ENCODE data around the gene VCL.
"Not testable (repeated sequence)": the region's sequence is repeated elsewhere in the genome, so short reads cannot be mapped to it uniquely, and the experiment has no call there.

Gene VCL

DNA sequence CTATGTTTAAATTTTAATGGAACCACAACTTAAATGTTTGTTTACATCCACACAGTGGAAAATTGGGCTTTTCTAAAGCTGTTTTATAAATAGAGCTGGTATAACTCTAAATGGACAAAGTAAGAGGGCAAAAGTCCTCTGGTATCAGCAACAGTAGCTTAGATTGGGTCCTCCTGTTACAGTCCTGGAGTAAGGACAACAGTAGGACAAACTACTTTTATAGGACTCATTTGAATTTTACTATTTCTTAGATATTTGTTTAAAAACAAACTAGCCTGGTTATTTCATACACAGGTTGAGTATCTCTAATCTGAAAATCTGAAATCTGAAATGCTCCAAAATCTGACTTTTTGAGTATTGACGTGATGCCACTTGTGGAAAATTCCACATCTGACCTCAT, 8.4 kb downstream of the VCL start:
- DNase-seq (ENCODE audit: low read depth in 2 of 2): no peak

DNA sequence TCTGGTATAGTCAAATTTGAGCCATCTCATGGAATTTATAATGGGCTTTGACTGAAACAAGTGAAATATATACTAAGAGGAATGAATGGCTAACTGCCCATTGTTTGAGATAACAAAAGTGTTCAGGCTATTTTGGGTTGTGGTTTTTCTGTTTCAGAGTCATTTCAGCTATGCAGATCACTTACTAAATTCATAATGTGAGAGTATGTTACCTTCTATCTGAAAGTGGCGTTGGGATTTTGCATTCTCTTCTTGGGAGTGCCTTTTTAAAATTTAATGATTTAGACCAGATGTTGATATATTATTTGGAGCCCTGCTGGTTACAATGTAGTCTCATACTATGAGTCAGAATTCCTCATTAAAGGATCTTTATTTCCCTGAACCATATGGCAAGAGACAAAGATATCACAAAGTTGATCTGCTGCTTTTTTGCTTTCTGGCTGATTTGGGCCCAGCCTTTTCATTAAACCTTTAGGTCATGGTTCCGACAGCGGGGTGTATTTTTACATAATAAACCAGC, 10.4 kb downstream of the VCL start:
- DNase-seq (ENCODE audit: low read depth in 2 of 2): no peak

DNA sequence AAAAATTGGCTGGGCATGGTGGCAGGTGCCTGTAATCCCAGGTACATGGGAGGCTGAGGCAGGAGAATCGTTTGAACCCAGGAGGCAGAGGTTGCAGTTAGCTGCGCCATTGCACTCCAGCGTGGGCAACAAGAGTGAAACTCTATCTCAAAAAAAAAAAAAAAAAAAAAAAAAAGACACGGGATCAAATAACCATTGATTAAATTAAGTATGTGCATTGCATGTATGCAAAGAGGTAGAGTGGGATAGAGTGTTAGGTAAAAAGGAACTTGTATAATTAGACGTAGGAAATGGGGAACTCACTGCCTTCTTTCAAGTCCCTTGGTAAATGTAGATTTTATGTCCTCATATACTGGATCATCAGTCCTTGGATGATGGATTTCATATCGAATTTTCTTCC, 13.1 kb downstream of the VCL start:
- no peak for DNase-seq (ENCODE audit: low read depth in 2 of 2)

DNA sequence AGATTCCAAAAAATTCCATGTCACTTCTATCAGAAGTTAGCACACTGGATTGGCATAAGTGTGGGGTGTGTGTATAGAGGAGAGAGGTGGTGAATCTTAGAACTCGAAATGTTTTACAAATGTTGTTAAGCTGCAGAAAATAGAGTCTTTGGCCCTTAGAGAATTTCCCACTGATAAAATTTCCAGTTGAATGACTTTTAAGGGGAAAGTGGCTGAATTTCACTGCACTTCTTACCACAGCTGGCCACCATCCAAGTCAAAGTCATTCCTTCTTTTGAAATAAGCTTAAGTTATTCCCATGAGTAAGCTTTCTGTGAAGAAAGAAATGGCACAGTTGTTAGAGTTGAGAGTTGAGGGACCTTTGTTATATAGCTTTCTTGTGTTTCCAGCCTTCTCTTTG, 13.9 kb downstream of the VCL start:
- no peak for DNase-seq (ENCODE audit: low read depth in 2 of 2)

DNA sequence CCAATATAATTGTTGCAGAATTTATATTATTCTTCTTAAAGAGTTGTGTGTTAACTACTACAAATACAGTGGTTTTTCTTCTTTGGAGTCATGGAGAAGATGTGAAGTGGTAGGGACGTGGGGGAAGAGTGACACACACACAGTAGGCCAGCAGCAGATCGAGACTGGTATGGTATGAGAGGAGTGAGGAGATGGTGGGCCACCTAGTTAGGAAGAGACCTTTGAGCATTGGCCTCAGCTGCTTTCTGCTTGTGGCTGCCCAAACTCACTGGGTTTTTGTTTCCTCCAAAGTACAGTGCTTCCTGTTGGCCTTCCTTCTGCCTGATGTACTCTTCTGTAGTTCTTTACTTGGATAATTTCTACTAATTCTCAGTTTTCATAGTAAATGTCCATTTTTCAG, 14.6 kb downstream of the VCL start:
- DNase-seq (ENCODE audit: low read depth in 2 of 2): no peak

DNA sequence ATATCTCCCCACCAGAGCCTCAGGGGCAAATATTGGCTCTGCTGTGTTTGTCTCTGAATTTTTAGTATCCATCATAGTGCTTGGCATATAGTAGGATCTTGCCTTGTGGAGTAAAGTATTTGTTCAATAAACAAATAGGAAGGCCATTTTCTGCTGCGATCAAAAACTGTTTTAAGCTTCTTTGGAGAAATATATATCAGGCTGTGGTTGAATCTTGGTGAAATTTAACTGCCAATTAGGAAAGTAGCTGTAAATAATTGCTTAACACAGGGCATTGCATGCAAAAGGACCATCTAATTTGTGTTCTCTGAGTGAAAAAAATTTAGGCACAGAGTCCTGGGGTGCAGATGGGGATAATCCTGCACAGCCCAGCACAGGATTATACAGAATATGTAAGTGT, 15.1 kb downstream of the VCL start:
- no peak for DNase-seq (ENCODE audit: low read depth in 2 of 2)

DNA sequence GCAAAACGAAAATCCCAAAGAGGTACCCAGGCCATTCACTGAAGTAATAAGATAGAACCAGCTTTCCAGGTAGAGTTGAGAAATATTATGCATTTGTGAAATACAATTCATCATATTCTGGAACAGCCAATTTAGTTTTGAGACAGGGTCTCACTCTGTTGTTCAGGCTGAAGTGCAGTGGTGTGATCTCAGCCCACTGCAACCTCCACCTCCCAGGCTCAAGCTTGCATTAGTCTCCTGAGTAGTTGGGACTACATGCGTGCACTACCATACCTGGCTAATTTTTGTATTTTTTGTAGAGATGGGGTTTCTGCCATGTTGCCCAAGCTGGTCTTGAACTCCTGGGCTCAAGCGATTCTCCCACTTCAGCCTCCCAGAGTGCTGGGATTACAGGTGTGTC, 16.7 kb downstream of the VCL start:
- not testable (repeated sequence) for DNase-seq (ENCODE audit: low read depth in 2 of 2)

DNA sequence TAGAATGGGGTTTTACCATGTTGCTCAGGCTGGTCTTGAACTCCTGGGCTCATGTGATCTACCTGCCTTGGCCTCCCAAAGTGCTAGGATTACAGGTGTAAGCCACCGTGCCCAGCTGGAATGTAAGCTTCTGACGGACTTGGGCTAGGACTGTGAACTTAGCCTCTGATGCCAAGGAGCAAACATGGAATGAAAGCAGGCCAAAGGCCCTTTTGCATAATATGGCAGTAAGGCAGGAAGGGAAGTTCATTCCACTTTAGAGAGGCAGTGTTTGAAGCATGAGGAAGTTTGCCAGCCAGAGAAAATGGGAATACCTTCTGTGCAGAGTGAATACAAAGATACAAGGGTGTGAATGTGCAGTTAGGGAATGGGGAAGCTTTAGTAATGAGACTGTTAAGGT, 20.3 kb downstream of the VCL start:
- no peak for DNase-seq (ENCODE audit: low read depth in 2 of 2)

DNA sequence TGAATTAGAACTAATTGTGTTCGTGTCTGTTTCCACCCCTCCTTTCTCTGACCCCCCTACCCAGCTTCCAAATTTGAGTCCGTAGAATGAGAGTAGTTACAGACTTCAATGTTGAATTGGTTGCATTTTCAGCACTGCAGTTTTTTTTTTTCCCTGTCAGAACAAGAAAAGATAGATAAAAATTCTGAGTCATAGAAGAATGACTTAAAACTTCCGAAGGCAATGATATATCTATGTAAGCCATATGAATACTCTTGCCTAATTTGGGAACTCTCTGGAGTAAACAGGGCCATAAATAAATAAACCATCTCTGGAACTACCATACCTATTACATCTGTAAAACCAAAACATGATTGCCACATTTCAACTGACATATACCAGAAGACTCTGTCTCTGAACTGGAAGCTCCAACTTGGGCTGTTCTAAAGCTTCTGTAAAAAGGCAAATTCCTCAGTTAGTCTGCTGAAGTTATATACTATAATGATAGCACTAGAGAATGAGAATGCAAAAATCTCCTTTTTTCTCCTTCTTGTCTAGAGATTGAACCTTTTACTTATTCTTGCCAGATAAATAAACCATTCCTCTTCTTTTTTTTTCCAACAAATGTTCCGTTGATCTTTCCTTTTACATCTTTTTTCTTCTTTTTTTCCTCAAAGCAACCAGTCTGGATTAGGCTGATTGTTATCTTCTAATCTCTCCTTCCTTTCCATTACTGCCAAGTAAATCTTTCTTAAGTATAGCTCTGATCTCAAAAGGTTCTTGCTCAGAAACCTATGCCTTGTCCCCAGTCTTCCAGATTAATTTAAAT, 23.5 kb downstream of the VCL start:
- no peak for DNase-seq (ENCODE audit: low read depth in 2 of 2)

DNA sequence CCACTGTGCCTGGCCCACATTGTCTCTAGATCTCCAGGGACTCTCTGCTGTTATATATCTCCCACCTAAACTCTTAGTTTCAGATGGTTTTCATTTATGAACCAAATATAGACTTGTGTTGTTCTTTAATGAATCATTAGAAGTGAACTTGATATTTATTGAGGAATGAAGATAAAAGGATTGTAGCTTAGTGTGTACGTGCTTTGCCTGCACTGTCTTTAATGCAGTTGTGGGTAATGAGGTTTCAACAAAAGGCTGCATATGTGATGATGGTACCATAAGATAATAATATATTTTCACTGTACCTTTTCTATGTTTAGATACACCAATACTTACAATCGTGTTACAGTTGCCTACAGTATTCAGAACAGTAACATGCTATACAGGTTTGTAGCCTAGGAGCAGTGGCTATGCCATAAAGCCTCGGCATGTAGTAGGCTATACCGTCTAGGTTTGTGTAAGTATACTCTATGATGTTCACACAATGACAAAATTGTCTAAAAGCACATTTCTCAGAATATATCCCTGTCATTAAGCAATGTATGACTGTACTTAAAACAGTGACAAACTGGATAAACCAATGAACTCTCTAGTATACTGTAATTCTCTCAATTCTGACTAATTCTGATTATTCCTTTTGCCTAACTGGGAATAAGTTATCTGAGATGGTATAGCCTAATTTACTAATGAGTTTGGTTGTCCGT, 25.2 kb downstream of the VCL start:
- DNase-seq (ENCODE audit: low read depth in 2 of 2): no peak

DNA sequence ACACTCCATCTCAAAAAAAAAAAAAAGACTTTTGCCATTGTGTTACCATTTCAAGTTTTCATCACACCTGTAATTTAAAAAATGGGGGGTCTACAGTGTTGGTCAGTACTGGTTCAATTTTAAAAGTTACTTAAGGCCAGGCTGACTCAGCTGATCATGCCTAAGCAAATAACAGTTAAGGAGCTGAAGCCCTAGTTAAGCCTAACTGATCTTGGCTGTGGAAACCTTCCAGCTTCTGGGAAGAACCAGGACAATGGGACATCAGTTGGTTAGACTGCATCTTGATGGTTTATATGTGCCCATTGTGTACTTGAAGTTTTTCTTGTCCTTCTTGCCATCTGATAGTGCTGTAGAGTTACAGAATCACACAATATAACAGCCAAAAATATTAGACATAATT, 26.7 kb downstream of the VCL start:
- DNase-seq (ENCODE audit: low read depth in 2 of 2): no peak

DNA sequence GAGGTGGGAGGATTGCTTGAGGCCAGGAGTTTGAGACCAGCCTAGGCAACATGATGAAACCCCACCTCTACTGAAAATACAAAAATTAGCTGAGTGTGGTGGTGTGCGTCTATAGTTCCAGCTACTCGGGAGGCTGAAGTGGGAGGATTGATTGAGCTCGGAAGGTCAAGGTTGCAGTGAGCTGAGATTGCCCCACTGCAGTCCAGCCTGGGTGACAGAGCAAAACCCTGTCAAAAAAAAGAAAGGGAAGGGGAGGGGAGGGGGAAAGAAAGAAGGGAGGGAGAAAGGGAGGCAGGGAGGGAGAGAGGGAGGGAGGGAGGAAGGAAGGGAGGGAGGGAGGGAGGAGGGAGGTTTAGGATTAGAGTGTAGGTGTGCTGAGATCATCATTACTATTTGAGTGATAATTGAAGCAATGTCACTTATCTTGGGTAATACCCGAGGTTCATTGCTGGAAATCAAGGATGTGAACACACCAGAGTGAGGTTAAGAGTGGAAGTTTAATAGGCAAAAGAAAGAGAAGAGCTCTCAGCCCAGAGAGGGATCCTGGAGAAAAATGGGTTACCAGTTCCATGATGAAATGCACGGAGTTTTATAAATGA, 27.6 kb downstream of the VCL start:
- DNase-seq (ENCODE audit: low read depth in 2 of 2): no peak

DNA sequence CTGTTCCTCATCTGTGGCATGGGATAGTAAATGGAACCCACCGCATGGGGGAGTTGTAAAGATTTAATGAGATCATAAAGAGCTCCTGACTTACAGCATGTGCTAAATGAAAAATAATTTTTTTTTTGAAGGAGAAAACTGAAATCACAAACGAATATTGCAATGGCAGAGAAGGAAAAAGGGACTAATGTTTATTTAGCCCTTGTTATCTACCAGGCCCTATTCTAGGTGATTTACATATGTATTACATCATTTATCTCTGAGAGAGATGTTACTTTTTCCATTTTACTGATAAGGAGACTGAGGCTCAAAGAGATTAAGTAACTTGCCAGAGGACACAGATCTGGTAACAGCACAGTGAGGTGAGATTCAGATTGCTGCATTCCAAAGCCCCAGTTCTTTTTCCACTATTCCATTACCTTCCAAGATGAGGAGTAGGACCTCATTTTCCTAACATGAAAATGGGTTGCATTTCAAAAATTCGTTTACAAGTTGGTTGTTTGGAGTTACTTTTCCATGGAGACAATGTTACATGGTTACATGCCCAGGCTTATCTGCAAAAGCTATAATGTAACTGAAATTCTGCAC, 28.6 kb downstream of the VCL start:
- DNase-seq (ENCODE audit: low read depth in 2 of 2): no peak

DNA sequence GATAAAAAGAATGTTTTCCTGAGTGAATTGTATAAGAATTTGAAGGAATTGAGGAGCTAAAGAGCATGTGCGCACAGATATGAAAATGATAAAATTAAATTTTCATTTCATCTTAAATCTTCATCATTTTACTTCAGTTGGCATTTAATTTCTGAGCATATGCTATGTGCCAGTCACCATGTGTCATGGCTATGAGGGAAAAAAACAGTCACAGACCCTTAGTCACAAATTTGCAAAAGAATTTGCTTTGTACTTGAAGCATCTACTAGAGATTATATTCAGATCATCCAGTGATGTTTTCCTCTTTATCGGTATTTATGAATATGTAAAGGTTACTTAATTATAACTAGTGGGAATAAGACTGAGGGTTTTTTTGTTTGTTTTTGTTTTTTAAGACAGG, 29.8 kb downstream of the VCL start:
- no peak for DNase-seq (ENCODE audit: low read depth in 2 of 2)

DNA sequence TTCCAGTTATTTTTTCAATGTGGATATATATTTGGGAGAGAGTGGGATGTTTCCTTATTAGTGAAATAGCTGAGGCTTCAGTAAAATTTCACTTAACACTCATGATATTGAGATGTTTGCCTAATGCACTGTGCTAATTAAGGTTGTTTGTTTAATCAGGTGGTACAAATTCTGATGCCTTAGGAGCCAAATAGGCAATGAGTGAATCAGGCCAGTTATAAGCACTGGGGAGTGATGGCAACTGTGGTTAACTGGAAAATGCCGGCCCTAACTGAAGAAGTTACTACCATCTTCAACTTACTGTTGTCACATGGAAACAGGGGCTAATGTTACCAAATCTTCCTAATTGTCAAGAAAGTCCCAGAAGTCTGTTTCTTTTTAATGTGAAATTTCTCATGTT, 32.0 kb downstream of the VCL start:
- DNase-seq (ENCODE audit: low read depth in 2 of 2): no peak

DNA sequence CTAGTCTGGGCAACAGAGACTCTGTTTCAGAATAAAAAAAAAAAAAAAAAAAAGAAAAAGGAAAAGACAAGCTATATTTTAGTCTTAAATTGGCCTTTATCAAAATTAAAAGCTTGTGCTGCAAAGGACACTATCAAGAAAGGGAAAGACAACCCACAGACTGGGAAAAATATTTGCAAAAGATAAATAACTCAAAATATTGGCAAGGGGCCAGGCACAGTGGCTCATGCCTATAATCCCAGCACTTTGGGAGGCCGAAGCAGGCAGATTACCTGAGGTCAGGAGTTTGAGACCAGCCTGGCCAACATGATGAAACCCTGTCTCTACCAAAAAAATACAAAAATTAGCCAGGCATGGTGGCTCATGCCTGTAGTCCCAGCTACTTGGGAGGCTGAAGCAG, 34.3 kb downstream of the VCL start:
- not testable (repeated sequence) for DNase-seq (ENCODE audit: low read depth in 2 of 2)

DNA sequence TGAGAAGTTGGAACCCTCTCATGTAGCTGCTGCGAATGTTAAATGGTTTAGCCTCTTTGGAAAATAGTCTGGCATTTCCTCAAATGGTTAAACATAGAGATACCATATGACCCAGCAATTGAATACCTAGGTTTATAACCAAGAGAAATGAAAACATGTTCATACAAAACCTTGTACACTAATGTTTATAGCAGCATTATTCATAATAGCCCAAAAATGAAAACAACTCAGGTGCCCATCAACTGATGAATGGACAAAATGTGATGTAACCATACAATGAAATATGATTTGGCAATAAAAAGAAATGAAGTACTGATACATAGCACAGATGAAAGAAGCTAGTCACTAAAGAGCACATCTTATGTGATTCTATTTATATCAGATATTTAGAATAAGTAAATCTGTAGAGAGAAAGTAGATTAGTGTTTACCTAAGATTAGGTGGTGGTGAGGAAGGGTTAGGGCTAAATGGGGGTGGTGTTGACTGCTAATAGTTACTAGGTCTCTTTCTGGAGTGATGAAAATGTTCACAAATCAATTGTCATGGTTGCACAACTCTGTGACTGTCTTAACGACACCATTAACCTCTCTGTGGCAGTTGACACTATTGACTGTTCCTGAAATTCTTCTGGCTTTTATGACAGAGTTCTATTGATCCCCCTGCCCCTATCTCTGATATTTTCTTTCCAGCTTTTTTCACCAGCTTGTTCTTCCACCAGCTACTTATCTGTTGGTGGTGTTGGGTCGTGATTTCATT, 35.2 kb downstream of the VCL start:
- no peak for DNase-seq (ENCODE audit: low read depth in 2 of 2)

DNA sequence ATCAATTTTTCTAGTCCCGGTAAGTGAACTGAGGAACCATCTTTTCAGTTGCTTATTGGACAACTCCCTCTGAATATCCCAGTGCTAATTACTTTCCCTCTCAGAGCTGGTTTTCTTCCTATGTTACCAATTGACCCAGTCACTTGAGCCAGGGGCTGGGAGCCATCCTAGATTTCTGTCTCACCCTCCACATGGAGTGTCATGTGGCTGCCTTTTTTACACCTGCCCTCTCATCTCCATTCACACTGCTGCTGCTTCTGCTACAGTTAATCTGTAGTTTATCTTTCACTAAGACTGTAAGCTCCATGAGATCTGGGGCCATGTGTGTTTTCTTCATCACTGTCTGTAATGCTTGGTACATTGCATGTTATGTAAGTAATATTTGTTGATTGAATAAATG, 35.8 kb downstream of the VCL start:
- no peak for DNase-seq (ENCODE audit: low read depth in 2 of 2)

DNA sequence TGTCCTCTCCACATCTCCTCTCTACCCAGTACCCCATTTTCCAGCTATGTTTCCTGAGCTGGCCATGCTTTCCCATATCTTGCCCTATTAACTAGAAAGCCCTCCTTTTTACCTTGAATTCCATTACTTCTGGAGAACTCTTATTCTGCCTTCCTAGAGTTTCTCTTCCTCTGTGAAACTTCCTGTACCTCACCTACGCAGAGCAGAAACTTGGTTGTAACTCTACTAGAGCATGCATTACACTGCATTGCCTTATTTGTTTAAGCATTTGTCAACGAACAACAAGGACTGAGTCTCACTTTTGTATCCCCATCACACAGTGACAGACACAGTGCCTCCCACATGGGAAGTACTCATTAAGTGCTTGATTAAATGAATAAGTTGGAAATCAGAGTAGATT, 36.4 kb downstream of the VCL start:
- no peak for DNase-seq (ENCODE audit: low read depth in 2 of 2)

DNA sequence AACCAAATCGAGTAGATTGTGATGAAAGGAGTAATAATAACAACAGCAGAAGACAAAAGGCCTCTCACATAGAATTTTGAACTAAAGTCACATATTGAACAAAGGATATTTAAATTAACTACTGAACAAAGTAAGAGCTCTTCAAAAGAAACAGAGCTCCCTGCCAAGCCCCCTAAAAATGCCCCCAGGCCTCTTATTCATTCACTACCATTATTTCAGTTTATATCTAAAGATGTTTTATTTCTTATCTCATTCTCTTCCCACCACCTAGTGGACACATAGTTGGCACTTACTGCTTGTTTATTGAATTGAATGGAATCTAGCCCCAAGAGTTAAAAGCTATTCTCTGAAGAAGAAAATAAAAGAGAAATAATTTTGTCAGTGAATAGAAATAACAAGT, 37.4 kb downstream of the VCL start:
- DNase-seq (ENCODE audit: low read depth in 2 of 2): no peak

DNA sequence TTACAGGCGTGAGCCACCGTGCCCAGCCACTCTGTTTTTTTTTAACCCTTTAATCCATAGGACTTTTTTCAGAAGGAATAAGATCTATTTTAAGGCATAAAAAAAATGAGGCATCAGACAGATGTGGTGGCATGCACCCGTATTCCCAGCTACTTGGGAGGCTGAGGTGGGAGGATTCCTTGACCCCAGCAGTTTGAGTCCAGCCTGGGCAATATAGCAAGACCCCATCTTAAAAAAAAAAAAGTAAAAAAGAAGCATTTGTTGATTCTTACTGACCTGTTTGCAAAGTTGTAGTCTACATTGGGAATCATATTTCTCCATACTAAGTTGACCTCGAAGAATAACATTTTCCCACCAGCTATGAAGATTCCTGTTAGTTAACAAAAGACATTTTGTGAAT, 38.6 kb downstream of the VCL start:
- DNase-seq (ENCODE audit: low read depth in 2 of 2): no peak

Data from activated CD8-positive, alpha-beta memory T cell treated with anti-CD3 and anti-CD28 coated beads for 4 hours (primary cell).